Measurements from ENCODE around the gene ZNF207.
"Not testable (repeated sequence)": the region's sequence is repeated elsewhere in the genome, so short reads cannot be mapped to it uniquely, and the experiment has no call there.

DNA sequence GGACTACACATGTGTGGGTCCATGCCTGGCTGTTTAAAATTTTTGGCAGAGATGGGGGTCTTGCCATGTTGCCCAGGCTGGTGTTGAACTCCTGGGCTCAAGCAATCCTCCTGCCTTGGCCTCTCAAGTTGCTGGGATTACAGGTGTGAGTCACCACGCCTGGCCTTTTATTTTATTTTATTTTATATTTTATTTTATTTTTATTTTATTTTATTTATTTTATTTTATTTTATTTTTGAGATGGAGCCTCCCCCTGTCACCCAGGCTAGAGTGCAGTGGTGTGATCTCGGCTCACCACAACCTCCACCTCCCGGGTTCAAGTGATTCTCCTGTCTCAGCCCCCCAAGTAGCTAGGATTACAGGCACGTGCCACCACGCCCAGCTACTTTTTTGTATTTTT lies 33.3 kb upstream of the ZNF207 start:
- TF ChIP-seq NFIC (IDR thresholded peaks at IDR 0.05; ENCODE audit: low read depth, low read length); EZH2 (IDR thresholded peaks at IDR 0.05; ENCODE audit: borderline replicate concordance, control insufficient read depth, low read depth, low read length); JUND (IDR thresholded peaks at IDR 0.05; ENCODE audit: low read depth, low read length); EP300 (IDR thresholded peaks at IDR 0.05; ENCODE audit: borderline replicate concordance in 1 of 2, control insufficient read depth in 1 of 2, low read depth in 2 of 2, low read length in 2 of 2); SPI1 (IDR thresholded peaks at IDR 0.05; ENCODE audit: borderline replicate concordance, insufficient read depth, low read depth, low read length); ZNF274 (IDR thresholded peaks at IDR 0.05; ENCODE audit: insufficient read depth, insufficient read length); POLR2A (IDR thresholded peaks at IDR 0.05; ENCODE audit: low read depth, low read length); MTA3 (IDR thresholded peaks at IDR 0.05; ENCODE audit: borderline replicate concordance, low read length); KDM1A (IDR thresholded peaks at IDR 0.05; ENCODE audit: borderline replicate concordance); RAD21 (IDR thresholded peaks at IDR 0.05; ENCODE audit: insufficient read depth, low read depth, low read length): not testable (repeated sequence)
- TF ChIP-seq, protein P1, sequence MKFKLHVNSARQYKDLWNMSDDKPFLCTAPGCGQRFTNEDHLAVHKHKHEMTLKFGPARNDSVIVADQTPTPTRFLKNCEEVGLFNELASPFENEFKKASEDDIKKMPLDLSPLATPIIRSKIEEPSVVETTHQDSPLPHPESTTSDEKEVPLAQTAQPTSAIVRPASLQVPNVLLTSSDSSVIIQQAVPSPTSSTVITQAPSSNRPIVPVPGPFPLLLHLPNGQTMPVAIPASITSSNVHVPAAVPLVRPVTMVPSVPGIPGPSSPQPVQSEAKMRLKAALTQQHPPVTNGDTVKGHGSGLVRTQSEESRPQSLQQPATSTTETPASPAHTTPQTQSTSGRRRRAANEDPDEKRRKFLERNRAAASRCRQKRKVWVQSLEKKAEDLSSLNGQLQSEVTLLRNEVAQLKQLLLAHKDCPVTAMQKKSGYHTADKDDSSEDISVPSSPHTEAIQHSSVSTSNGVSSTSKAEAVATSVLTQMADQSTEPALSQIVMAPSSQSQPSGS (IDR thresholded peaks at IDR 0.05; ENCODE audit: low read length) = not testable (repeated sequence)
- TF ChIP-seq, protein P2, sequence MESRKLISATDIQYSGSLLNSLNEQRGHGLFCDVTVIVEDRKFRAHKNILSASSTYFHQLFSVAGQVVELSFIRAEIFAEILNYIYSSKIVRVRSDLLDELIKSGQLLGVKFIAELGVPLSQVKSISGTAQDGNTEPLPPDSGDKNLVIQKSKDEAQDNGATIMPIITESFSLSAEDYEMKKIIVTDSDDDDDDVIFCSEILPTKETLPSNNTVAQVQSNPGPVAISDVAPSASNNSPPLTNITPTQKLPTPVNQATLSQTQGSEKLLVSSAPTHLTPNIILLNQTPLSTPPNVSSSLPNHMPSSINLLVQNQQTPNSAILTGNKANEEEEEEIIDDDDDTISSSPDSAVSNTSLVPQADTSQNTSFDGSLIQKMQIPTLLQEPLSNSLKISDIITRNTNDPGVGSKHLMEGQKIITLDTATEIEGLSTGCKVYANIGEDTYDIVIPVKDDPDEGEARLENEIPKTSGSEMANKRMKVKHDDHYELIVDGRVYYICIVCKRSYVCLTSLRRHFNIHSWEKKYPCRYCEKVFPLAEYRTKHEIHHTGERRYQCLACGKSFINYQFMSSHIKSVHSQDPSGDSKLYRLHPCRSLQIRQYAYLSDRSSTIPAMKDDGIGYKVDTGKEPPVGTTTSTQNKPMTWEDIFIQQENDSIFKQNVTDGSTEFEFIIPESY (IDR thresholded peaks at IDR 0.05) = not testable (repeated sequence)
- TF ChIP-seq, protein P3, sequence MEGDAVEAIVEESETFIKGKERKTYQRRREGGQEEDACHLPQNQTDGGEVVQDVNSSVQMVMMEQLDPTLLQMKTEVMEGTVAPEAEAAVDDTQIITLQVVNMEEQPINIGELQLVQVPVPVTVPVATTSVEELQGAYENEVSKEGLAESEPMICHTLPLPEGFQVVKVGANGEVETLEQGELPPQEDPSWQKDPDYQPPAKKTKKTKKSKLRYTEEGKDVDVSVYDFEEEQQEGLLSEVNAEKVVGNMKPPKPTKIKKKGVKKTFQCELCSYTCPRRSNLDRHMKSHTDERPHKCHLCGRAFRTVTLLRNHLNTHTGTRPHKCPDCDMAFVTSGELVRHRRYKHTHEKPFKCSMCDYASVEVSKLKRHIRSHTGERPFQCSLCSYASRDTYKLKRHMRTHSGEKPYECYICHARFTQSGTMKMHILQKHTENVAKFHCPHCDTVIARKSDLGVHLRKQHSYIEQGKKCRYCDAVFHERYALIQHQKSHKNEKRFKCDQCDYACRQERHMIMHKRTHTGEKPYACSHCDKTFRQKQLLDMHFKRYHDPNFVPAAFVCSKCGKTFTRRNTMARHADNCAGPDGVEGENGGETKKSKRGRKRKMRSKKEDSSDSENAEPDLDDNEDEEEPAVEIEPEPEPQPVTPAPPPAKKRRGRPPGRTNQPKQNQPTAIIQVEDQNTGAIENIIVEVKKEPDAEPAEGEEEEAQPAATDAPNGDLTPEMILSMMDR (IDR thresholded peaks at IDR 0.05 in 2 of 3, conservative IDR thresholded peaks at IDR 0.05 in 1 of 3; ENCODE audit: control insufficient read depth in 2 of 3, extremely low read depth in 1 of 3, insufficient read depth in 1 of 3, low read depth in 3 of 3, low read length in 3 of 3) = not testable (repeated sequence)
- TF ChIP-seq, protein P4, sequence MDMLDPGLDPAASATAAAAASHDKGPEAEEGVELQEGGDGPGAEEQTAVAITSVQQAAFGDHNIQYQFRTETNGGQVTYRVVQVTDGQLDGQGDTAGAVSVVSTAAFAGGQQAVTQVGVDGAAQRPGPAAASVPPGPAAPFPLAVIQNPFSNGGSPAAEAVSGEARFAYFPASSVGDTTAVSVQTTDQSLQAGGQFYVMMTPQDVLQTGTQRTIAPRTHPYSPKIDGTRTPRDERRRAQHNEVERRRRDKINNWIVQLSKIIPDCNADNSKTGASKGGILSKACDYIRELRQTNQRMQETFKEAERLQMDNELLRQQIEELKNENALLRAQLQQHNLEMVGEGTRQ (IDR thresholded peaks at IDR 0.05; ENCODE audit: borderline replicate concordance, low read depth, low read length) = not testable (repeated sequence)
